NCI-H510A (cell line): Measurements from ENCODE around the gene LRRC8D.

Experiments used
- DNase-seq: peaks from one replicate; lab custom pipeline; 2025; lab: John Stamatoyannopoulos, UW

LRRC8D gene

DNA sequence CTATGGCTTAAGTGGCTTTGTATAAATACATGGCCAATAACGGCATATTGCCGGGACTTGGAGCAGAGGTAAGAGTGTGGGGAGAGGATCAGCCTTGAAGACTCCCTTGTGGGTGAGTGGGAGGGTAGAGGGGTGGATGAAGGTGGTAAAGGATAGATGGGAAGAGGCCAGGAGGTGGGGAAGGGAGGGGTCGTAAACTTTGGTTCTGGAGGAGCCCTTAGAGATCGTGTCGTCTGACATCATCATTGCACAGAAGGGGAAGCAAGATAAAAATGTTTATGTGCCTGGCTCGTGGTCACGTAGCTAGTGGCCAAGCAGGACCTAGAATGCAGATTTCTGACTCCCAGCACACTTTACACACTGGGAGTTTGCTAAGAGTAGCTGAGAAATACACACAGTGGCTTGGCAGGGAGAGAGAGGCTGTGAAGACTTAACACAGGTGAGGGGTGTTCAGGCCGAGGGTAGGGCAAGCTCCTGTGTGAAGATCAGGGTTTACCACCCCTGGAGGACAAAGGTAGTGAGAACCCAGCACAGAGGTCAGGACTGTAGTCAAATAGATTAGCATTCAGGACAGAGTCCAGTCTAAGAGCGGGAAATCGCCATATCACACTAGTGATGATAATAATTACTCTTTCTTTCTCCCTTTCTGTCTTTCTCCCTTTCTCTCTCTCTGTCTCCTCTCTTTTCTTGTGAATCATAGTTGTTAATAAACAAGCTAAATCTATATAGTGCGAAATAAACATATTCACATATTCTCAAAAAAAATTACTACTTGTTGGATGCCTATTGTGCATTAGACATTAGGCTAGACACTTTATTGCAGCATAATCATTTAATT lies 75.5 kb downstream of the LRRC8D start:
- DNase-seq: no peak

DNA sequence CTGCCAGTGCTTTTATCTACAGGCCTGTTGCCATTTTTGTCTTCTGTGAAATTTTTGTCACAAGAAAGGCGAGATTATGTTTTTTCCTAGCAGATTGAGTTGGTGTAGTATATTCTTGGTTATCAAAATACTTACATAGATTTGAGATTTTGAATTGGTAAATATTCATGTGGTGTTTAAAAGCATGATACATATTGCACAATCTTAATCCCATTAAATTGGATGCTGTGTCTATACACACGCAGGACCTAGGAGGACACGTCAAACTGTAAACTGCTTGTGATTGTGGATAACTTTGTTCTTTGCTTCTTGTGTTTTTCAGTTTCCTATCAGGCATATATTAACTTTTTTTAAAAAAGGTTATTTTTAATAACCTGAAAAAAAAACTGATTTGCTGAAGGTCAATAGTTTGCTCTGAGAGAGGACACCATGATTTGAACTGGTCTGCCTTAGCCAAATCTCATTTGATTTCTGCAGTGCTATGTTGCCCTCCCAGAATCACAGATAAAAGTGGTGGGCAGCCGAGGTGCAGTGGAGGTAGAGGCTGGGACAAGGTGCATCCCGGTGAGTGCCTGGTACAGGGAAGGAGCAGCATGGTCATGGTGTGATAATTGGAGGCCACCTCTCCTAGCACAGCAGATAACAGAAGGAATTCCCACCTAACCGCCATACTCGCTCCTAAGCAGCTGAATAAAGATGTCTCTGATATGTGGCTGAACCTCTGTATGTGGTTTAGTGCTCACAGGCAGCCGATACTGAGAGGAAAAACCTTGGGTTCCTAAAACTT lies 76.7 kb downstream of the LRRC8D start:
- no peak for DNase-seq

DNA sequence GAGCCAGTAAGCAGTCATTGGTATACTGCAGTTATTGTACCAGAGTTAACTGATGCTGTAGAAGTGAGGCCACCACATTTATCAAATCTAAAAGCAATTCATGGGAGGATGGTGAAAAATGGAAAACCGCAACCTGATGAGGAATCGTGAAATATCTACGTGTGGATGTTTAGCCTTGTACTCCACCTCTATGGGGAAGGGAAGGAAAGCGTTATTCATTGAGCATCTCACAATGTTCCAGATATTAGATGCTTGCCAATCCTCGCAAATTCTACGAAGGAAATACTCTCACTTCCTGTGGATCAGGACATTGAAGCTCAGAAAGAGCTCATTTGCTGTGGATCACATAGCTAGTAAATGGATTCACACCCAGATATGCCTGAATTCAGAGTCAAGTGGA lies 77.3 kb downstream of the LRRC8D start:
- DNase-seq: no peak

DNA sequence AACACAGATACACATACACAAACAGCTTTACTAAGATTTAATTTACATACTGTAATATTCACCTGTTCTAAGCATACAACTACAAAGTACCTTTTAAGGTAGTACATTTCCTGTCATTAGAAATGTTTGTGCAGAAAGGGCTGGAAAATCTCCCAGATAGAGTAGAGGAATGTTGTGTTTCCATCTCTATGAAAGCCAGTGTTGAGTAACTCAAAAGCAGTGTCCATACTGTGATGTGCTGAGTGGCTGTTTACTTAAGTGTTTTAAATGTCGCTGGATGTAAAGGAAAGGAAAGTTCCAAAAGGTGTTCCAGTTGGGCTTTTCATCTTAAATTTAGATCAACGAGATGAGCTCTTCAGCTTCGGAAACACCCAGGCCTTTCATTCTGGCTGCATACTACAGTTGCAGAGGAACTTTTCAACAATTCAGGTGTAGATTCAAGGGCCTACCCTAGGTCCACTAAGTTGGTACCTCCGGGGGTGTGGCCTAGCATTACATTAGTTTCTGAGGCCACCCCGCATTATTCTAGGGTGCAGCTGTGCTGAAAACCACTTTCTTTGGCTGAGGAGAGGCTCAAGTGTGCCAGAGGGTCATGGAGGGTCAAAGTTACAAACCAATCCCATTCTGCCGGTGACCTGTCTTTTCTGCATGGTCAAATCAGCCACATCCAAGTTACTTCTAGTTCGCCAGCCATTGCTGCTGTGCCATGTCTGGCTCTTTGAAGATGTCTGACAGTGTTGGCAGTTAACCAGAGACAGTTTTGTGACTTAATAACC lies 78.1 kb downstream of the LRRC8D start:
- no peak for DNase-seq

DNA sequence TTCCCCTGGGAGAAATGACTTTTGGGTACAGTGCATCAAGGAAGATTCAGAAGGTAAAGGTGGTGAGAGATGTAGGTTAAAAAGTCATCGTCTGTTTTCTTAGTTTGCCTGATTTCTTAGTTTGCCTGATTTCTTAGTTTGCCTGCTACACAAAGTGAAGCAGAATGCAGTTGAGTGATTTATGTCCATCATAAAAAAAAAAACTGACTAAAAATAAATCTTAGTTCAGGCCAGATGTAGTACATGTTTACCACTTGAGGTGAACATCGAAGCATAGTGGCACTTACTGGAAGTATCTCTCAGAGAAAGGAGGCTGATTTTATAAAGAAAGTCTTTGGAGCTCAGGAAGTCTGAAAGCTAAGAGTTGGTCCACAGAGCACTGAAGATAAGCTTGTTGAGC lies 79.5 kb downstream of the LRRC8D start:
- no peak for DNase-seq

DNA sequence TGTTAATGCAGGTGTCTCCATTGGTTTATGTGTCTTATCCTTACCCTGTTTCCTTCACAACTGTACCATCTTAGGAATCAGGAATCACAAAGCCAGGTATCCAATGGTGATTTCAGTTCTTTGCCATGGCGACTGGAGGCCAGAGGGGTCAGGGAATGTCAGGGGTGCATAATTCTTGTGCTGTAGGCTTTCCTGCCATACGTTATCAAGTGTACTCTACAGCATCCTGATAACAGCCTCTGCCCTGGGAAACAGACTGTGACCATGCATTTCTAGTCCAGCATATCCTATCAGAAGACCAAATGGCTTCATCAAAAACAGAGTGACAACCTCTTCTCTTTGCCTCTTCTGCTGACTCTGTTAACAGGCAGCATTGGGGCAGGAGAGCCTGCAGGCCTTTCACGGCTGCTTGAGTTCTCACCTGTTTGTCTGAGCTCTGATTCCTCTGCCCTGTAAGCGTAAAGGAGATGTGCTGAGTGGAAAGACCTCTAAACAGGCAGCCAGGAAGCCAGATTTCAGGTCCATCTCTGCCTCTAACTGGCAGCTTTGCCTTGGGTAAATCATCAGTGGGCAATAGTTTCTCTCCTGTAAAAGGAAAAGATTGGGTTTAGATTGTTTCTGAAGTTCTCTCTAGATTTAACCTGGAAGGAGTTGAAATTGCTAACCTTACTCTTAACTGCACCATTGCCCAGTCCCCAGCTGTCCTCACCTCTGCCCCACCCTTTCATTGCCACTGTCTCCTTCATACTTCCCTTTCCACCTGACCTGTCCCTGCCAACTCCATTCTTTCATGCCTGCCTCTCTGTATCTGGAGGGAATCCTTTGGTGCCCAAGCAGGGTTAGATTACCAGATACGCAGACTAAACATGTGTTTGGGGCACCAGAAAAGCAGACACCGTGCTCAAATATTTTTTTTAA lies 80.2 kb downstream of the LRRC8D start:
- no peak for DNase-seq

DNA sequence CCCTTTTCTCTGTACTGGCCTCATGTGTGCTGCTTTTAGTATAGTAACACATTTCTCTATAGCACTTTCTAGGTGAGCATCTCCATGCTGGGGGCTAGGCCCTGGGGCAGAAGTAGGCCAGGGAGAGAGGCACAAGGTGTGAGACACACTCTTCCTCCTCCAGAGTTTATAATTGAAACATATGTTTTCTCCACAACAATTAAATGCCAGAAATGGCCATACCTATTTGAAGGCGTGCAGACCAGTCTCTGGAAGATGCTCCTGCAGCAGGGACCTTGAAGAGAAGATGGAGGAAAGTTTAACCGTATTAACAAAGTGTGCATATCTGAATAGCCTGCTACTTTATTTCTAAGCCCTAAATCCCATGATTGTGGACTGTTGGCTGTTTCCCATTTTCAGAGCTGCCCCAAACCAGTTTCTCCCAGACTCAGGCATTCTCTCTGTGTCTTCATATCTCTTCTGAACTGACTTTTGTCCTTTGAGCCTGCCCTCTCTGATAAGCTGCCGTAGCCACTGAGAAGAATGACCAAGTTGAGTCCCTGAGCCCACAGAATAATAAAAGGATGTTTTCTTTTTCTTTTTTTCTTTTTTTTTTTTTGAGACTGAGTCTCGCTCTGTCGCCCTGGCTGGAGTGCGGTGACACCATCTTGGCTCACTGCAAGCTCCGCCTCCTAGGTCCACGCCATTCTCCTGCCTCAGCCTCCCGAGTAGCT lies 81.3 kb downstream of the LRRC8D start:
- no peak for DNase-seq

DNA sequence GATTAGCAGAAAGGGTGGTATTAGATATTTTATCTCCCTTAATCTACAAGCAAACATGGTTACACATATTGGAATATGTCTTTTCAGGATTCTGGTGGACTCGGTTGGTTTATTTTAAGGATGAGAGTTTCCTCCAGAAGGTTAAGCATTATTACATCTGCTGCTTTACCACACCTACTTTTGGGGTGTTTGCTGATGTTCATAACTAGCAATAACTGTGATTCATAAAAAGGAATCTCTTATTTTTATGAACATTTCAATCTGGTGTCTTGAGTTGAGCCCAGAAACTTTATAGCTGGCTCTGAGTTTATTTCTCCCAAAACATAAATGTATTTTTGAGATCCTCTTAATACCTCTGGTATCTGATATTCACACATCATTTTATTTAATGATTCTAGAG lies 82.7 kb downstream of the LRRC8D start:
- DNase-seq: no peak

DNA sequence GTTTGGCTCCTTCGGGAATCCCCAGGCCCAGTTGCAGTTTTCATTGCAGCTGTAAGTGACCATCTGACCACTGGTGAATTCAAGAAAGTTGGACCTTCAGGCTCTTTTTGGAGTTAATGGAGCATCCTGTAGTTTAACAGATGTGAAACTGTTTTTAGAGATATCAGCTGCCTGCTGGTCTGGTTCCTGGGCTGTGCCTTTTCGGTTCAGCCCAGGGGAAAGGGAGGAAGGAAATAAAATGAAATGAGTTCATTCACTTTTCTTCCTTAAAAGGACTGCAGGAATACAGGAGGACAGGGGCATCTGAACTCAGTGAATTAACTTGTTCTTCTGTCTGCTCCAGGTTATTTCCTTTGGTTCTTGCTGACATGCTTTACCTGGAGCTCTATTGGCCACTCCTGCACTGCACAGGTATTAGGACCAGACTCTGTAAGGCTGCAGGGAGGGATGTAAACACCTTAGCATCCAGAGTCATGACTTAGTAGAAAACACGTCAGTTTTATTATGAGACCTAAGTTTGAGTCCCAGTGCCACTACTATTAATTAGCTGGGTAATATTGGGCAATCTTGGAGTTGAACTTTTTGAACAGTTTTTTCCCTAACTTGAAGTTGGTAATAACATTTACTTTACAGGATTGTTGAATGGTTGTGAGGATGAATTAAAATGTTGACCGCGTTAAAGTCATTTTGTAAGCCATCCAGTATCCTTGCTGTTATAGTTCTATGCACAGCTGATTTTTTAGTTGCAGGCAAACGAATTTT lies 83.6 kb downstream of the LRRC8D start:
- no peak for DNase-seq

DNA sequence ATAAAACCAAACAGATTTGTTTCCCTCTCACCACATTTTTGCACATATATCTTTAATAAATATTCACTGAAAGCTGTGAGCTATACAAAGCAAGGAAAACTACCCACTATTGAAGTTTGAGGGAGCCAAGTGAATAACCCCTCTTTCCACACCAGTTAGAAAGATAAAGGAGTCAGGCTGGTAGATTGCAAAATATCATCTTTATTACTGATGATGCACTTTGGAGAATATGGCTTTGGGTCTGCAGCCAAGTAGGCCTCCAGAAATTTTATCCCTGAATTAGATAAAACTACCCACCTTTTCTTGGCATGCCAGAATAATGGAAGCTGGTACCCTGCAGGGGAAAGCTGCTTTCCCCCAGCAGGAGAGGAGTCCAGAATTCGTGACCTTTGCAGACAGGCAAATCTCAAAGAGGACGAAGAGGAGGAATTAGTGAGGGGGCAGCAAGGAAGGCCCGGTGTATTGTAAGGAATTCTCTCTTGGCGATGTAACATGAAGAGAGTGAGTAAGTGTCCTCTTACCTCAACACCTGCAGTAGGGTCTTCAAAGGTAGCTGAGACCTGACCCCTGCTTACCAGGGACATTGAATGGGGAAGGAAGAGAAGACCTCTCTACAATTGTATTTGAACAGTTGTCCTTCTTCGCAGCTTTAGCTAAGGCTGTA lies 84.7 kb downstream of the LRRC8D start:
- no peak for DNase-seq

DNA sequence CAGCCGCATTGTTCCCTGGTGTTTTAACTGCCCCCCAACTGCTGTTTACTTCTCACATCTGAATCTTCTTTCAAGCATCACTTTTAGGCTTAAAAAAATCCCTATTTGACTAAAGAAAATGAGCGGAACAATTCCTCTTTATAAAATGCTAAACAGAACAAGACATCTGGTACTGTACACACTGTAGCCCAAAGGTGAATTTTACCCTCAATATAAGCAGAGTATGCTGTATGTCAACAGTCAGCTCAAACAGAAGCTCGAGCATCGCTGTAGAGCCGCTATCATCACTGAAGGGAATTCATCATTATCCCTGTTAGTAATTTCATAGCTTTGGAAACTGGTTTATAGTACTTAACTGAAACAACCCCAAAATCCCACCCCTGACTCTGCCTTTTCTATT lies 85.3 kb downstream of the LRRC8D start:
- DNase-seq: no peak

DNA sequence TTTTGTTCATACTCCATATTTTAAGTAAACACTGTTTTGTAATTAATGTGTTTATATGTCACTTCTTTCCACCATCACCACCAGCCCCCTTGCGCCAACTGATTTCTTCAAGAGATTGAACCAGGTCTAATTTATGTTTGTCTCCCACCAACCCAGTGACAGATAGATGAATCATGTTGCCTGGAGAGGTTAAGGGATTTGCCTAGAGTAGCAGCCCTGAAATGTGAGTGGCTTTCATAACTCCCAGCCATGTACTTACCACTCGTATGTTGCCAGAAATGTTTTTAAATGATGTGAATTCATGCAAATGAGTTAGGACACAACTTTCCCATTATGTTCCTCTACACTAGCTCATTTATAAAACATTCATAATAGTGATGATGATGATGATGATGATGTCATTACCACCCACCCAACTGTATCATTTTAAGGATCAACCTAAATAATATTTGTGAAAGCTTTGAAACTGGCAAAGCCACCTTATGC lies 86.9 kb downstream of the LRRC8D start:
- DNase-seq: no peak

DNA sequence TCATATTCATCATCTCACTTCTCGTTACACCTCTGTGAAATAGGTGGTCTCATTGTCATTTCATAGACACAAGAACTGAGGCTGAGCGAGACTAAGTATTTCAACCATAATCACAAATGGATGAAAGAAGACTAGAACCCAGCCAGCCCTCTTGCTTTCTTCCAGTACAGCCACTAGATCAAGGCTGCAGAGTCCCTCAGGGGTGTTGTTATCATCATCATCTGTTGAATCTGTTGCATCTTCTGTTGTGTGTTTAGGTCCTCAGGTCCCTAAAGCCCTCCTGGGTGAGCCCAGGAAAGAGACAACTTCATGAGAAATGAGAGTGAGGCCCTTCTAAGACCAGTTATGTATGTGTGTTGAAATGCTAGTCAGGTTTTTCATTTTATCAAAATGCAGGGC lies 87.4 kb downstream of the LRRC8D start:
- no peak for DNase-seq

DNA sequence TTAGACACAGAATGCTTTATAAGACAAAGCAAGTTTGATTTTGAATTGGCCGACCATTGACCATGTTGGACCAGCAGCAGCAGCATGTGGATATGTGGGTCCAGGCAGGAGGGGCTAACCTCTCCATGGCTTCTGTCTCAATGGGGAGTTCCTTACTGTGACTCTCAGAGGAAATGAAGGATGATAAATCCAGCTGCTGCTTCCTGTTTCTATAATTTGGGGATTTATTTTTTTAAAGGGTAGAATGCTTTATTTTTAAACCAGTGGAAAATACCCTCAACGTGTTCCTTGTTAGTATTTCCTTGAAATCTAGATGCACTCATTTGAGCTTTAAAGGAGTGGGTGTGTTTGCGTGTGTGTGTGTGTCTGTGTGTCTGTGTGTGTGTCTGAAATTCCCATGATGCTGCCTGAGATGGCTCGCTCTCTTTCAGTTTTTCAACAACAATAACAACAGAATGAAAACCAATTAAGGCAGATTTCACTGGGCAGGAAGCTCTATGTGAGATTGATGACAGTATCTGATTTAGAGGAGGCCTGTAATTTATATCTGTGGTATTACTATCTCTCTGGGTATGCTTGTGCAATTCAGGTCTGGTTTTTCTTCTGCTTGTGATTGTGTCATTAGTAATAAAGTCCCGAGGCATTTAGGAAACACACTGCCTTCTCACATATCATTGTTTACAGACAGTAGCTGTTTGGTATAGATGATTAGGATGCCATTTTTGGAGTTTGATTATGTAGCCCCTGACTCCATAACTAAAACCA lies 88.0 kb downstream of the LRRC8D start:
- DNase-seq: no peak

DNA sequence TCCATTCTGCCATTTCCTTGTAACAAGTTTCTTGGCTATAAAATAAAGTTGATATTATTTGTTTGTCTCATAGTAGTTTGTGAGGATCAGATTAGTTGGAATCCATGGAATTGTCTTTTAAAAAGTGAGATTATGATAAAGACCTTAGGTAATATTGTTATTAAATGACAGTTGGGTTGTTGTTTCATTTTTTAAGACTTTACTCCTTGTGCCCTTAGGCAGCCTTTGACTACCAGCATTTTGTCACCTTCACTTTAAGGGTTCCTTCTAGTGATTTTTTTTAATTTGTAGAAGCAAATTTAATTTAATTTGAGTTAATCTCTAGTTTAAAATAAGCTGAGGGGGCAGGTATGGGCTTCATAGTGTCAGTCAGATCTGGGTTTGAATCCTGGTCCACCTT lies 89.4 kb downstream of the LRRC8D start:
- DNase-seq: no peak

DNA sequence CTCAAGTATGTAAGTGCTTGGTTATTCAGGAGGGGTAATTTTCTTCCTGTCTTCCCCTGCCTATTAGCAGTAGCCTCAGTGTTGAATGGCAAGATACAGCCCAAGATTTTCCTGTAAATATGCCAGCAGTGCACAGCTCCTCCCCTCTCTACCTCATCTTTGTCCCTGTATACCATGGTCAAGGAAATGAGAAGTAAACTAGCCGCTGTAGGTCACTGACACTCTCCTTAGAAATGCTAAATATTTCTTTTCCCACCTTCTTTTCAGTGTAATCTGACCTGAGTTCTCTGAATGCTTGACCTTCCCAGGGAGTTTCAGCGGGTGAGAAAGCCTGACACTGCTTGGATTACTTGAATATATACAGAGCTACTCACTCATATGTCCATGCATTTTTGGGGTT lies 89.9 kb downstream of the LRRC8D start:
- DNase-seq: no peak

DNA sequence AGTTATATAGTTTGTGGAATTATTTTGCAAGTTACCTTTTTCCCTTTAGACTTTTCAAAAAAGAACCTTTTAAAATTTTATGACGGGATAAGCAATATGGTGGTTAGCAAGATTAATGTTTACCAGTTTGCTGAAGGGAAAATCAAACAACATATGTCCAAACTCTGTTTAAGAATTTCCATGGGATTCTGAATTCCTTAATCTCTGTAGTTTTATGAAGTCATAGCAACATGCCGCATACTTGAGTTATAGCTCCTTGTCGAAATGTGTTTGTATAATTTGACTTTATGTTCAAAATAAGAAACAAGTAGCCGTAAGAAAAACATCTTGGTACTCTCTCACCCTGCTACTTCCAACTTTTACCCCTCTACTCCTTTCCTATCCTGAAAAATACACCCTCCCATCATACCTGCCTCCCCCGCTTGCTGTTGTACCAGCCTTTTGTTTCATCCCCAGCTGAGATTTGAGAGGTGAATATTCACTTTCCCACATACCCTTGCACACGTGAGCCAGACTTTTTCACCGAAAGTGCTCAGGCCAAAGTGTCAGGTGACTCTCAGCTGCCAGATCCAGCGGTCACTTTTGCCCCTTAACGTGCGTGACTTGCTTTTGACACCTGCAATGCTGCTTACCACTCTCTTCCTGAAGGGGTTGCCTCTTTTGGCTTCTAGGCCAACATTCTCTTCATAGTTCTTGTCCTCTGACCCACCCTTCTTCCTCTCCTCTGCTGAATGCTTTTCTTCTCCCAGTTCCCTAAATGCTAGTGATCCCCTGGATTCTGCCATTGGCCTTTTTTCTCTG lies 90.6 kb downstream of the LRRC8D start:
- DNase-seq: no peak

DNA sequence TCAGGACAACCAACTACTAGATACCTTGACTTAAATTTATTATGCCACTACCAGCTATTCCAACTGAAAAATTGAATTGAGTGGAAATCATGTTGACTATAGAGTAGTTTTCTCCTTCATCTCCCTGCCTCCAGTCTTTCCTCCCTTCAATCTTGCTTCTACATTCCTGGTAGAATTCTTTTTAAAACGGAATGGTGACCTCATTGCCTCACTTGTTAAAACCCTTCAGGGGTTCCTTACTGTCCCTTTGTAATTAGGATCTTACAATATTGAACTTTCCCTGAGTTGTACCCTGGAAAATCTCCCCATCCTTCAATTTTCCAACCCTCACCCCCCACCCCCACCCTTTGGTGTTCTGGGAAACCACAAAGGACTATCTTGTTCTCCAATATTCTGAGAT lies 91.2 kb downstream of the LRRC8D start:
- no peak for DNase-seq
